COLO829 (cell line): ENCODE data around the gene SH3BGRL2.

Experiments
- DNase-seq: peaks from one replicate; pipeline ENCODE4 v3.0.0; 2012; ENCODE audit warnings: low spot score

The SH3BGRL2 gene

GRCh38 chr6:79699606-79700005, 68.5 kb downstream of the SH3BGRL2 start:
- no peak for DNase-seq

GRCh38 chr6:79702691-79703090, 71.6 kb downstream of the SH3BGRL2 start:
- no peak for DNase-seq

- no peak for DNase-seq
Observed at GRCh38 chr6:79704200-79704599, 73.1 kb downstream of the SH3BGRL2 start.

GRCh38 chr6:79705456-79705995, 74.4 kb downstream of the SH3BGRL2 start:
- DNase-seq, result no peak

- no peak for DNase-seq
Observed at GRCh38 chr6:79706527-79706926, 75.4 kb downstream of the SH3BGRL2 start.

- DNase-seq, result no peak
Observed at GRCh38 chr6:79707621-79708020, 76.5 kb downstream of the SH3BGRL2 start.

- no peak for DNase-seq
Observed at GRCh38 chr6:79708095-79708791, 77.1 kb downstream of the SH3BGRL2 start.

GRCh38 chr6:79710127-79710526, 79.0 kb downstream of the SH3BGRL2 start:
- DNase-seq, result no peak

GRCh38 chr6:79711167-79711566, 80.0 kb downstream of the SH3BGRL2 start:
- no peak for DNase-seq

- DNase-seq, result no peak
Observed at GRCh38 chr6:79712144-79712543, 81.0 kb downstream of the SH3BGRL2 start.

- DNase-seq, result no peak
Observed at GRCh38 chr6:79712616-79713135, 81.5 kb downstream of the SH3BGRL2 start.

- DNase-seq, result peak; percentile 5
Observed at GRCh38 chr6:79713701-79714322, 82.7 kb downstream of the SH3BGRL2 start.

GRCh38 chr6:79717989-79718388, 86.9 kb downstream of the SH3BGRL2 start:
- no peak for DNase-seq

- DNase-seq, result no peak
Observed at GRCh38 chr6:79718509-79719247, 87.5 kb downstream of the SH3BGRL2 start.

- DNase-seq, result no peak
Observed at GRCh38 chr6:79719248-79719960, 88.3 kb downstream of the SH3BGRL2 start.

GRCh38 chr6:79724816-79725215, 93.7 kb downstream of the SH3BGRL2 start:
- DNase-seq, result no peak

GRCh38 chr6:79731471-79731870, 100.3 kb downstream of the SH3BGRL2 start:
- DNase-seq, result no peak

GRCh38 chr6:79733388-79733787, 102.3 kb downstream of the SH3BGRL2 start:
- DNase-seq, result no peak

GRCh38 chr6:79734374-79734773, 103.2 kb downstream of the SH3BGRL2 start:
- DNase-seq, result no peak

- no peak for DNase-seq
Observed at GRCh38 chr6:79735183-79735582, 104.1 kb downstream of the SH3BGRL2 start.

GRCh38 chr6:79737172-79737571, 106.0 kb downstream of the SH3BGRL2 start:
- no peak for DNase-seq

GRCh38 chr6:79742030-79742429, 110.9 kb downstream of the SH3BGRL2 start:
- DNase-seq, result no peak
